Endothelial cell of umbilical vein (primary cell): ENCODE results near the gene MACROH2A1. TPM values are rescaled to one million over a fixed set of nuclear protein-coding genes. Genes with fewer than 3 reads are reported as not detected.

Source experiments
- BruUV-seq: library from RNA; stranded (reverse); fragments of 400-500 nt; replicated peaks from 2 replicates; lab custom pipeline; 2021; lab: Mats Ljungman, UMichigan
- CTCF ChIA-PET: fragments of 300-600, 350-600 bp; sonication (Branson Sonifier 250); formaldehyde crosslinking; loops from one replicate; lab custom pipeline; 2021; ENCODE audit warnings: antibody characterized with exemption, inconsistent platforms; lab: Charles Lee
- POLR2A ChIA-PET: fragments of 300-600, 350-600 bp; sonication (Branson Sonifier 250); formaldehyde crosslinking; loops from one replicate; lab custom pipeline; 2021; ENCODE audit warnings: antibody characterized with exemption, inconsistent platforms; lab: Charles Lee
- DNase-seq: peaks from one replicate; pipeline ENCODE4 v3.0.0-alpha.2; 2011; ENCODE audit warnings: low read depth, low spot score
- FAIRE-seq: peaks from 2 replicates; lab custom pipeline; 2011; peaks lifted over from hg19 to GRCh38; lab: Jason Lieb, UNC
- H2AFZ ChIP-seq: 2 replicates; pipeline ENCODE4 v1.6.0; 2012; ENCODE audit warnings: low read depth, low read length, control low read depth, inconsistent platforms
- H3K27ac ChIP-seq: 2 replicates; pipeline ENCODE4 v1.5.1; 2011; ENCODE audit warnings: low read depth, mild to moderate bottlenecking, control low read depth, low read length, moderate library complexity; ENCODE audit not compliant: insufficient read depth
- H3K27me3 ChIP-seq, 2 experiments: 2 replicates each; pipeline versions ENCODE4 v1.6.0 to v1.6.1; 2011; ENCODE audit warnings: low read length in 2 of 2, mixed read lengths in 1 of 2; ENCODE audit not compliant: control insufficient read depth in 2 of 2, insufficient read depth in 2 of 2
- H3K36me3 ChIP-seq, 2 experiments: 2 replicates in 1 of 2; 3 replicates in 1 of 2; pipeline ENCODE4 v1.5.1; 2011; ENCODE audit warnings: low read length in 2 of 2, mild to moderate bottlenecking in 1 of 2, moderate library complexity in 1 of 2; ENCODE audit not compliant: control insufficient read depth in 2 of 2, insufficient read depth in 2 of 2; ENCODE audit errors: extremely low read depth in 1 of 2
- H3K4me1 ChIP-seq: 3 replicates; pipeline ENCODE4 v1.5.1; 2011; ENCODE audit warnings: mild to moderate bottlenecking, low read length; ENCODE audit not compliant: control insufficient read depth, insufficient read depth; ENCODE audit errors: extremely low read depth
- H3K4me2 ChIP-seq: 2 replicates; pipeline ENCODE4 v1.6.1; 2011; ENCODE audit warnings: low read length, control low read depth, mixed read lengths; ENCODE audit not compliant: insufficient read depth
- H3K4me3 ChIP-seq, 3 experiments: fragments of 200-600 bp in 1 of 3; sonication (generic), shearing (Covaris generic) in 1 of 3; replicated peaks in 1 of 3; 2 replicates each; pipeline ENCODE4 v1.5.1; 2011 to 2016; ENCODE audit warnings: control low read depth in 3 of 3, low read length in 3 of 3, mild to moderate bottlenecking in 2 of 3, inconsistent platforms in 1 of 3, low read depth in 1 of 3, moderate library complexity in 1 of 3; ENCODE audit not compliant: insufficient read depth in 1 of 3
- H3K79me2 ChIP-seq: 2 replicates; pipeline ENCODE4 v1.6.0; 2012; ENCODE audit warnings: low read length, inconsistent platforms; ENCODE audit not compliant: control insufficient read depth, insufficient read depth
- H3K9ac ChIP-seq: replicated peaks from 2 replicates; pipeline ENCODE3; 2011; ENCODE audit warnings: low read length, control low read depth; ENCODE audit not compliant: insufficient read depth; ENCODE audit errors: extremely low read depth
- H3K9me1 ChIP-seq: replicated peaks from 3 replicates; pipeline ENCODE4 v1.6.0; 2011; ENCODE audit warnings: mild to moderate bottlenecking, low read length; ENCODE audit not compliant: control insufficient read depth, insufficient read depth; ENCODE audit errors: extremely low read depth
- H3K9me3 ChIP-seq: replicated peaks from 2 replicates; pipeline ENCODE4 v1.5.1; 2012; ENCODE audit warnings: low read length, inconsistent platforms; ENCODE audit not compliant: control insufficient read depth, insufficient read depth
- H4K20me1 ChIP-seq: replicated peaks from 2 replicates; pipeline ENCODE3; 2011; ENCODE audit warnings: mild to moderate bottlenecking, low read length; ENCODE audit not compliant: control insufficient read depth, insufficient read depth; ENCODE audit errors: extremely low read depth
- CTCF ChIP-seq, 2 donors: IDR thresholded peaks; 1 replicate in 1 of 2; 2 replicates in 1 of 2; pipeline ENCODE4 v1.5.1; 2011; ENCODE audit warnings: low read length in 2 of 2, mild to moderate bottlenecking in 2 of 2, moderate library complexity in 2 of 2, control low read depth in 1 of 2, inconsistent platforms in 1 of 2, low read depth in 1 of 2; ENCODE audit not compliant: insufficient read depth in 1 of 2; ENCODE audit errors: extremely low read depth in 1 of 2
- EZH2 ChIP-seq: IDR thresholded peaks from 2 replicates; pipeline ENCODE4 v1.6.1; 2012; ENCODE audit warnings: borderline replicate concordance, low read depth, mild to moderate bottlenecking, moderate library complexity, low read length, inconsistent platforms; ENCODE audit not compliant: severe bottlenecking
- FOS ChIP-seq: IDR thresholded peaks from 2 replicates; pipeline ENCODE4 v1.6.1; 2011; ENCODE audit warnings: mild to moderate bottlenecking, low read length, moderate library complexity, borderline replicate concordance; ENCODE audit not compliant: insufficient read depth
- GATA2 ChIP-seq: IDR thresholded peaks from 2 replicates; pipeline ENCODE4 v1.7.0; 2011; ENCODE audit warnings: low read depth, mild to moderate bottlenecking, moderate library complexity, mixed read lengths, low read length; ENCODE audit not compliant: insufficient read length, insufficient read depth
- JUN ChIP-seq: IDR thresholded peaks from 2 replicates; pipeline ENCODE4 v1.6.1; 2011; ENCODE audit warnings: borderline replicate concordance, low read depth; ENCODE audit not compliant: insufficient read length, insufficient read depth
- MAX ChIP-seq: IDR thresholded peaks from 2 replicates; pipeline ENCODE4 v1.6.1; 2011; ENCODE audit not compliant: insufficient read depth, insufficient read length
- MYC ChIP-seq: IDR thresholded peaks from one replicate; pipeline ENCODE4 v1.6.1; 2011; ENCODE audit warnings: mild to moderate bottlenecking, low read depth, low read length
- POLR2A ChIP-seq: IDR thresholded peaks from 2 replicates; pipeline ENCODE4 v1.6.1; 2012; ENCODE audit warnings: low read depth, mild to moderate bottlenecking, control low read depth, low read length
- POLR2AphosphoS5 ChIP-seq: IDR thresholded peaks from 2 replicates; pipeline ENCODE4 v1.6.1; 2012; ENCODE audit warnings: low read depth, mild to moderate bottlenecking, control low read depth, low read length, moderate library complexity; ENCODE audit not compliant: insufficient read depth
- dilution Hi-C: fragments of 300-500 bp; cut with MboI; formaldehyde crosslinking; loops from one replicate; pipeline ENCODE4 v1.15.0; 2019; ENCODE audit warnings: low sequenced_read_pairs; ENCODE audit not compliant: extremely low pct_ligation_motif_present
- intact Hi-C: fragments of 100-400 bp; cut with micrococcal nuclease; formaldehyde crosslinking; loops from one replicate; pipeline ENCODE4 v1.10.0; 2022
- polyA plus RNA-seq, 4 experiments: library from polyadenylated mRNA; depleted of rRNA in 3 of 4; stranded (reverse) in 3 of 4; unstranded in 1 of 4; fragments of >200 nt; gene quantifications; 2 replicates each; pipeline versions ENCODE4 v1.2.1 to v1.2.3, GENCODE V29; 2011 to 2012; ENCODE audit warnings: missing spikeins in 1 of 4
- total RNA-seq: library from RNA; stranded (reverse); gene quantifications from 2 replicates; pipeline ENCODE4 v1.2.3, GENCODE V29; 2021

MACROH2A1 gene
- total and polyA plus RNA-seq, 2 donors (not counting 3 experiments of a cell fraction or from before 2014, with no cell fraction given) = 89.3 to 147 TPM

GRCh38 chr5:135439231-135440205 lies 40.5 kb upstream of the MACROH2A1 start:
- Histone ChIP-seq H3K9me1 (no peaks in the 10 kb centered on the region), H3K4me2 (no peak overlapping the region), H3K79me2 (no peaks in the 10 kb centered on the region), H3K9ac (no peak overlapping the region), H2AFZ (no peak overlapping the region), H4K20me1 (no peaks in the 10 kb centered on the region), H3K27ac (no peak overlapping the region), H3K9me3 (no peaks in the 10 kb centered on the region), H3K4me3 (no peak overlapping the region), H3K27me3 (peaks cover 1 to 18% of the 10 kb centered on the region in 2 experiments), H3K4me1 (no peaks in the 10 kb centered on the region), H3K36me3 (no peaks in the 10 kb centered on the region)
- no TSS peak for BruUV-seq
- no peak for DNase-seq
- TF ChIP-seq GATA2 = no peak
- TF ChIP-seq POLR2A = no peak
- no peak for TF ChIP-seq JUN
- no peak for TF ChIP-seq MAX
- no peak for TF ChIP-seq MYC
- TF ChIP-seq CTCF (IDR thresholded peaks at IDR 0.05; ENCODE audit: extremely low read depth in 1 of 2, insufficient read depth in 1 of 2, low read depth in 1 of 2, low read length in 2 of 2) = no peak
- no peak for TF ChIP-seq EZH2
- no peak for TF ChIP-seq POLR2AphosphoS5
- TF ChIP-seq FOS = no peak
- intact Hi-C loops = no loop called here
- no peak for FAIRE-seq
- ChIA-PET POLR2A (no interaction called here), CTCF (interaction anchor here (0.7 to 6.6 kb wide), 8 partner anchors 14 to 126 kb away, joined by 3 to 44 read pairs (median 3); no protein-coding TSS in a partner anchor)
- dilution Hi-C loops = no loop called here
